CD8-positive, alpha-beta memory T cell (primary cell): ENCODE data around the gene OR52N5. TPM values are rescaled to one million over a fixed set of nuclear protein-coding genes. Genes with fewer than 3 reads are reported as not detected.

Experiments
- CTCF ChIA-PET: fragments of 350-600 bp; sonication (Branson Sonifier 250); formaldehyde crosslinking; loops from one replicate; lab custom pipeline; 2021; ENCODE audit warnings: antibody characterized with exemption; lab: Charles Lee
- POLR2A ChIA-PET: fragments of 350-600 bp; sonication (Branson Sonifier 250); formaldehyde crosslinking; loops from one replicate; lab custom pipeline; 2021; ENCODE audit warnings: antibody characterized with exemption; lab: Charles Lee
- DNase-seq, 5 donors: peaks; one replicate each; pipeline versions ENCODE4 v3.0.0 to v3.0.0-alpha.2; 2020 to 2022; ENCODE audit warnings: mixed read lengths in 1 of 5
- H3K27ac ChIP-seq: one replicate; pipeline ENCODE4 v1.7.0; 2013; ENCODE audit warnings: low read depth, mild to moderate bottlenecking, low read length, moderate library complexity
- H3K27me3 ChIP-seq: 2 replicates; pipeline ENCODE4 v1.7.0; 2013; ENCODE audit warnings: low read length, mild to moderate bottlenecking; ENCODE audit not compliant: insufficient read depth, poor library complexity, severe bottlenecking
- H3K36me3 ChIP-seq: 2 replicates; pipeline ENCODE4 v1.7.0; 2013; ENCODE audit warnings: mild to moderate bottlenecking, low read length, moderate library complexity; ENCODE audit not compliant: insufficient read depth
- H3K4me1 ChIP-seq: 2 replicates; pipeline ENCODE4 v1.7.0; 2013; ENCODE audit warnings: mild to moderate bottlenecking, low read length, moderate library complexity; ENCODE audit not compliant: insufficient read depth
- H3K4me3 ChIP-seq: 2 replicates; pipeline ENCODE4 v1.7.0; 2013; ENCODE audit warnings: mild to moderate bottlenecking, low read length
- H3K9me3 ChIP-seq: 2 replicates; pipeline ENCODE4 v1.7.0; 2013; ENCODE audit warnings: mild to moderate bottlenecking, low read length
- H3K27ac Mint-ChIP-seq, 8 donors: one replicate each; pipeline ENCODE4 v1.8.0; 2020 to 2021; ENCODE audit warnings: mixed read lengths in 8 of 8, mild to moderate bottlenecking in 6 of 8, inconsistent platforms in 3 of 8, moderate library complexity in 3 of 8
- H3K27me3 Mint-ChIP-seq, 2 donors: one replicate each; pipeline ENCODE4 v1.8.0; 2020 to 2021; ENCODE audit warnings: mixed read lengths in 2 of 2, mild to moderate bottlenecking in 1 of 2, moderate library complexity in 1 of 2
- H3K36me3 Mint-ChIP-seq, 3 donors: one replicate each; pipeline ENCODE4 v1.8.0; 2020 to 2021; ENCODE audit warnings: mixed read lengths in 3 of 3, inconsistent platforms in 1 of 3, mild to moderate bottlenecking in 1 of 3
- H3K4me1 Mint-ChIP-seq, 3 donors: one replicate each; pipeline ENCODE4 v1.8.0; 2020 to 2021; ENCODE audit warnings: mixed read lengths in 3 of 3, inconsistent platforms in 1 of 3, mild to moderate bottlenecking in 1 of 3
- H3K4me3 Mint-ChIP-seq, 7 donors: one replicate each; pipeline ENCODE4 v1.8.0; 2020 to 2021; ENCODE audit warnings: mixed read lengths in 7 of 7, mild to moderate bottlenecking in 6 of 7, moderate library complexity in 4 of 7, inconsistent platforms in 2 of 7
- H3K9me3 Mint-ChIP-seq, 5 donors: one replicate each; pipeline ENCODE4 v1.8.0; 2020 to 2022; ENCODE audit warnings: mixed read lengths in 5 of 5, mild to moderate bottlenecking in 3 of 5, moderate library complexity in 2 of 5, inconsistent platforms in 1 of 5
- polyA plus RNA-seq: library from polyadenylated mRNA; unstranded; fragments of 300-500 nt; fragmentation: Illumina TruSeq; gene quantifications from one replicate; pipeline ENCODE4 v1.2.3, GENCODE V29; 2021
- total RNA-seq, 2 experiments: library from RNA; stranded (reverse); gene quantifications; one replicate each; pipeline ENCODE4 v1.2.3, GENCODE V29; 2021

The OR52N5 gene
- total RNA-seq: not detected
- not detected for polyA plus RNA-seq

GRCh38 chr11:5783255-5783654 is at the start of gene OR52N5:
TSS of gene OR52N5 (minus strand) at chr11:5783355. CDS start at chr11:5778634, 4,721 bp downstream.
- H3K27me3 ChIP-seq: no peaks in the 10 kb centered on the region
- POLR2A ChIA-PET: no interaction called here

GRCh38 chr11:5831196-5831829 is 48.2 kb upstream of the OR52N5 start:
- Mint-ChIP-seq H3K4me1 (no peaks in the 10 kb centered on the region), H3K27ac (no peak overlapping the region), H3K36me3 (no peaks in the 10 kb centered on the region), H3K27me3 (peaks cover 9 to 23% of the 10 kb centered on the region in 2 donors), H3K4me3 (no peak overlapping the region), H3K9me3 (peaks cover 0 to 6% (median 0%) of the 10 kb centered on the region in 5 donors)
- Histone ChIP-seq H3K9me3 (no peaks in the 10 kb centered on the region), H3K4me3 (no peak overlapping the region), H3K27me3 (no peaks in the 10 kb centered on the region), H3K27ac (no peak overlapping the region), H3K4me1 (no peaks in the 10 kb centered on the region), H3K36me3 (no peaks in the 10 kb centered on the region)
- ChIA-PET CTCF (no interaction called here), POLR2A (no interaction called here)
- no peak for DNase-seq

More at GRCh38 chr11:5783255-5783654, at the start of gene OR52N5:
- H3K9me3 ChIP-seq: no peaks in the 10 kb centered on the region
- Mint-ChIP-seq H3K9me3 (peaks cover 0 to 2% (median 0%) of the 10 kb centered on the region in 5 donors), H3K27ac (no peak within 1 kb of the TSS), H3K27me3 (peaks cover 5 to 42% of the 10 kb centered on the region in 2 donors), H3K4me3 (no peak within 1 kb of the TSS), H3K4me1 (peaks cover 0 to 3% (median 0%) of the 10 kb centered on the region in 3 donors), H3K36me3 (no peaks in the 10 kb centered on the region)
- H3K4me3 ChIP-seq: no peak within 1 kb of the TSS
- H3K4me1 ChIP-seq: no peaks in the 10 kb centered on the region
- CTCF ChIA-PET: no interaction called here
- H3K27ac ChIP-seq: no peak within 1 kb of the TSS
- no peaks in the 10 kb centered on the region for H3K36me3 ChIP-seq
- no peak for DNase-seq

GRCh38 chr11:5818245-5818886 is 35.2 kb upstream of the OR52N5 start:
- H3K9me3 Mint-ChIP-seq: peaks cover 0 to 2% (median 0%) of the 10 kb centered on the region in 5 donors
- no peaks in the 10 kb centered on the region for H3K36me3 ChIP-seq
- no peak for DNase-seq
- peaks cover 0 to 2% of the 10 kb centered on the region in 2 donors for H3K27me3 Mint-ChIP-seq
- peak overlapping the region in 6 of 8 donors; percentile 39 to 93 (median 82) for H3K27ac Mint-ChIP-seq
- CTCF ChIA-PET: no interaction called here
- peak overlapping the region; percentile 68 to 91 (median 85) for H3K4me3 Mint-ChIP-seq
- H3K27ac ChIP-seq: no peak overlapping the region
- no peaks in the 10 kb centered on the region for H3K27me3 ChIP-seq
- H3K36me3 Mint-ChIP-seq: peaks cover 0 to 3% (median 0%) of the 10 kb centered on the region in 3 donors
- peaks cover 10 to 16% (median 16%) of the 10 kb centered on the region in 3 donors for H3K4me1 Mint-ChIP-seq
- POLR2A ChIA-PET: no interaction called here
- H3K4me3 ChIP-seq: peak overlapping the region; percentile 28
- no peaks in the 10 kb centered on the region for H3K9me3 ChIP-seq
- peaks cover 8% of the 10 kb centered on the region for H3K4me1 ChIP-seq

- Mint-ChIP-seq H3K36me3 (peaks cover 0 to 3% (median 0%) of the 10 kb centered on the region in 3 donors), H3K27ac (no peak overlapping the region), H3K4me1 (peaks cover 10 to 16% (median 16%) of the 10 kb centered on the region in 3 donors), H3K9me3 (peaks cover 0 to 2% (median 0%) of the 10 kb centered on the region in 5 donors), H3K4me3 (no peak overlapping the region), H3K27me3 (peaks cover under 1 to 3% of the 10 kb centered on the region in 2 donors)
- H3K4me3 ChIP-seq: no peak overlapping the region
- no peaks in the 10 kb centered on the region for H3K27me3 ChIP-seq
- CTCF ChIA-PET: no interaction called here
- peaks cover 8% of the 10 kb centered on the region for H3K4me1 ChIP-seq
- no peaks in the 10 kb centered on the region for H3K9me3 ChIP-seq
- DNase-seq: no peak
- no peaks in the 10 kb centered on the region for H3K36me3 ChIP-seq
- POLR2A ChIA-PET: no interaction called here
- no peak overlapping the region for H3K27ac ChIP-seq
Observed at GRCh38 chr11:5815534-5815933, 32.4 kb upstream of the OR52N5 start.

GRCh38 chr11:5809905-5810795 is 27.0 kb upstream of the OR52N5 start:
- no peaks in the 10 kb centered on the region for H3K4me1 ChIP-seq
- POLR2A ChIA-PET: interaction anchor here (0.5 kb wide), 1 partner anchor 631 kb away, joined by 3 read pairs; no protein-coding TSS in a partner anchor
- no peaks in the 10 kb centered on the region for H3K36me3 ChIP-seq
- Mint-ChIP-seq H3K27me3 (peaks cover 18 to 23% of the 10 kb centered on the region in 2 donors), H3K36me3 (peaks cover 0 to 1% (median 0%) of the 10 kb centered on the region in 3 donors), H3K9me3 (no peaks in the 10 kb centered on the region), H3K27ac (no peak overlapping the region), H3K4me3 (peak overlapping the region in 1 of 7 donors; percentile 38), H3K4me1 (peaks cover 12 to 13% (median 12%) of the 10 kb centered on the region in 3 donors)
- no peaks in the 10 kb centered on the region for H3K9me3 ChIP-seq
- peaks cover 5% of the 10 kb centered on the region for H3K27me3 ChIP-seq
- CTCF ChIA-PET: interaction anchor here (0.9 to 1.7 kb wide), 12 partner anchors 10 to 1623 kb away, joined by 3 to 6 read pairs (median 4); partner anchors contain the start of genes OR51D1 and TRIM5
- no peak overlapping the region for H3K4me3 ChIP-seq
- no peak for DNase-seq
- H3K27ac ChIP-seq: no peak overlapping the region

GRCh38 chr11:5809122-5809519 is 26.0 kb upstream of the OR52N5 start:
- no peaks in the 10 kb centered on the region for H3K9me3 ChIP-seq
- Mint-ChIP-seq H3K4me3 (peak overlapping the region; percentile 83 to 96 (median 91)), H3K9me3 (peaks cover 0 to 2% (median 2%) of the 10 kb centered on the region in 5 donors), H3K27ac (peak overlapping the region in 1 of 8 donors; percentile 70), H3K27me3 (peaks cover 18 to 23% of the 10 kb centered on the region in 2 donors), H3K36me3 (peaks cover 0 to 1% (median 0%) of the 10 kb centered on the region in 3 donors), H3K4me1 (peaks cover 9 to 13% (median 12%) of the 10 kb centered on the region in 3 donors)
- peak overlapping the region; percentile 78 for H3K4me3 ChIP-seq
- H3K27me3 ChIP-seq: peaks cover 5% of the 10 kb centered on the region
- peak in 1 of 5 donors; percentile 8 for DNase-seq
- no peaks in the 10 kb centered on the region for H3K4me1 ChIP-seq
- ChIA-PET CTCF (interaction anchor here (0.9 to 1.7 kb wide), 8 partner anchors 10 to 1173 kb away, joined by 3 to 6 read pairs (median 4); partner anchors contain the start of genes OR51D1 and TRIM5), POLR2A (interaction anchor here (0.5 kb wide), 1 partner anchor 632 kb away, joined by 3 read pairs; no protein-coding TSS in a partner anchor)
- no peak overlapping the region for H3K27ac ChIP-seq
- H3K36me3 ChIP-seq: no peaks in the 10 kb centered on the region

GRCh38 chr11:5808500-5809121 is 25.5 kb upstream of the OR52N5 start, which contains the start of gene OR52N2:
TSS of gene OR52N2 (plus strand) at chr11:5808924. CDS start at chr11:5820336, 11,412 bp downstream.
- Mint-ChIP-seq H3K36me3 (peaks cover 0 to 1% (median 0%) of the 10 kb centered on the region in 3 donors), H3K4me3 (peak within 1 kb of the TSS; percentile 83 to 96 (median 91)), H3K27me3 (peaks cover 18 to 23% of the 10 kb centered on the region in 2 donors), H3K4me1 (peaks cover 9 to 13% (median 12%) of the 10 kb centered on the region in 3 donors), H3K9me3 (peaks cover 0 to 7% (median 2%) of the 10 kb centered on the region in 5 donors), H3K27ac (peak within 1 kb of the TSS in 4 of 8 donors; percentile 15 to 70 (median 45))
- ChIA-PET CTCF (interaction anchor here (1.0 to 1.7 kb wide), 6 partner anchors 12 to 1172 kb away, joined by 3 to 5 read pairs (median 4); partner anchors contain the start of gene OR51D1), POLR2A (no interaction called here)
- DNase-seq: peak; percentile 54 to 77 (median 63)
- Histone ChIP-seq H3K27ac (no peak within 1 kb of the TSS), H3K36me3 (no peaks in the 10 kb centered on the region), H3K9me3 (no peaks in the 10 kb centered on the region), H3K4me3 (peak within 1 kb of the TSS; percentile 78), H3K4me1 (no peaks in the 10 kb centered on the region), H3K27me3 (peaks cover 5% of the 10 kb centered on the region)
